Thymus (tissue), 11 donors: ENCODE data around the gene ERICH4. TPM values are rescaled to one million over a fixed set of nuclear protein-coding genes. Genes with fewer than 3 reads are reported as not detected.

Experiments used
- DNase-seq, 9 donors: peaks; one replicate each; pipeline ENCODE4 v3.0.0-alpha.2; 2013; ENCODE audit warnings: low spot score in 9 of 9, low read depth in 6 of 9, missing footprints in 1 of 9
- H3K27ac ChIP-seq, 2 donors: one replicate each; pipeline ENCODE4 v1.5.1; 2013; ENCODE audit warnings: control low read depth in 1 of 2, low read depth in 1 of 2, low read length in 1 of 2, mild to moderate bottlenecking in 1 of 2, moderate library complexity in 1 of 2
- H3K27me3 ChIP-seq, 2 donors: one replicate each; pipeline ENCODE4 v1.5.1; 2013; ENCODE audit warnings: low read length in 1 of 2; ENCODE audit not compliant: control insufficient read depth in 2 of 2, insufficient read depth in 1 of 2
- H3K36me3 ChIP-seq, 2 donors: one replicate each; pipeline ENCODE4 v1.5.1; 2013; ENCODE audit warnings: low read length in 1 of 2, mild to moderate bottlenecking in 1 of 2, moderate library complexity in 1 of 2; ENCODE audit not compliant: control insufficient read depth in 2 of 2, insufficient read depth in 2 of 2
- H3K4me1 ChIP-seq, 2 donors: one replicate each; pipeline ENCODE4 v1.5.1; 2013; ENCODE audit warnings: low read length in 2 of 2; ENCODE audit not compliant: control insufficient read depth in 2 of 2, insufficient read depth in 2 of 2
- H3K4me3 ChIP-seq, 2 donors: one replicate each; pipeline ENCODE4 v1.5.1; 2013; ENCODE audit warnings: low read length in 2 of 2, control low read depth in 1 of 2, mild to moderate bottlenecking in 1 of 2
- H3K9me3 ChIP-seq, 2 donors: one replicate each; pipeline ENCODE4 v1.5.1; 2013; ENCODE audit warnings: low read length in 1 of 2, mild to moderate bottlenecking in 1 of 2; ENCODE audit not compliant: control insufficient read depth in 2 of 2, insufficient read depth in 1 of 2
- WGBS: extraction: QIAGEN DNeasy Blood & Tissue Kit; methylation state at CpG from one replicate; pipeline ENCODE4 v1.1.7; 2013; 5-methylcytosine and 5-hydroxymethylcytosine counted together
- polyA plus RNA-seq: library from polyadenylated mRNA; stranded (reverse); fragments of 200-250 nt; gene quantifications from one replicate; pipeline ENCODE4 v1.2.3, GENCODE V29; 2013
- total RNA-seq: library from RNA; stranded (reverse); fragments of 120-200 nt; gene quantifications from one replicate; pipeline ENCODE4 v1.2.4, GENCODE V29; 2013
- donor health status: healthy.

The ERICH4 gene
- total and polyA plus RNA-seq, 2 donors, result 0.05 TPM; not detected in 1

GRCh38 chr19:41411100-41411967 is 31.6 kb upstream of the ERICH4 start:
- Histone ChIP-seq H3K4me3 (no peak overlapping the region), H3K4me1 (no peaks in the 10 kb centered on the region), H3K27ac (no peak overlapping the region), H3K9me3 (no peaks in the 10 kb centered on the region), H3K27me3 (no peaks in the 10 kb centered on the region), H3K36me3 (peaks cover 26 to 51% of the 10 kb centered on the region in 2 donors)
- no peak for DNase-seq
- 82% methylated on average over 9 of the region's 9 CpGs for WGBS

- H3K36me3 ChIP-seq, result peaks cover 27 to 57% of the 10 kb centered on the region in 2 donors
These were observed 31.0 kb upstream of the ERICH4 start for GRCh38 chr19:41411968-41412265.

GRCh38 chr19:41412953-41413352 is 30.0 kb upstream of the ERICH4 start:
- no peak overlapping the region for H3K4me3 ChIP-seq
- no peaks in the 10 kb centered on the region for H3K27me3 ChIP-seq
- H3K9me3 ChIP-seq, result no peaks in the 10 kb centered on the region
- WGBS, result 98% methylated on average over 5 of the region's 5 CpGs
- no peak for DNase-seq
- no peak overlapping the region for H3K27ac ChIP-seq
- peaks cover 31 to 58% of the 10 kb centered on the region in 2 donors for H3K36me3 ChIP-seq
- no peaks in the 10 kb centered on the region for H3K4me1 ChIP-seq

More at GRCh38 chr19:41411968-41412265, 31.0 kb upstream of the ERICH4 start:
- Histone ChIP-seq H3K4me1 (no peaks in the 10 kb centered on the region), H3K27me3 (no peaks in the 10 kb centered on the region), H3K27ac (no peak overlapping the region), H3K4me3 (no peak overlapping the region), H3K9me3 (no peaks in the 10 kb centered on the region)
- no peak for DNase-seq
- 80% methylated on average over 11 of the region's 11 CpGs for WGBS

- Histone ChIP-seq H3K27ac (no peak overlapping the region), H3K9me3 (no peaks in the 10 kb centered on the region), H3K4me3 (no peak overlapping the region), H3K36me3 (peaks cover 36 to 63% of the 10 kb centered on the region in 2 donors), H3K4me1 (no peaks in the 10 kb centered on the region), H3K27me3 (no peaks in the 10 kb centered on the region)
- WGBS, result over 99% methylated on average over 10 of the region's 10 CpGs
- DNase-seq, result no peak
These were observed 29.0 kb upstream of the ERICH4 start for GRCh38 chr19:41413947-41414346.

- no peaks in the 10 kb centered on the region for H3K9me3 ChIP-seq
- no peaks in the 10 kb centered on the region for H3K4me1 ChIP-seq
- H3K36me3 ChIP-seq, result peaks cover 40 to 68% of the 10 kb centered on the region in 2 donors
These were observed 28.5 kb upstream of the ERICH4 start for GRCh38 chr19:41414461-41414860.

GRCh38 chr19:41415154-41415571 is 27.8 kb upstream of the ERICH4 start:
- H3K27ac ChIP-seq, result no peak overlapping the region
- peaks cover 46 to 74% of the 10 kb centered on the region in 2 donors for H3K36me3 ChIP-seq
- H3K4me3 ChIP-seq, result no peak overlapping the region
- H3K4me1 ChIP-seq, result no peaks in the 10 kb centered on the region
- 96% methylated on average over 9 of the region's 9 CpGs for WGBS
- DNase-seq, result no peak
- H3K9me3 ChIP-seq, result no peaks in the 10 kb centered on the region
- no peaks in the 10 kb centered on the region for H3K27me3 ChIP-seq

More at GRCh38 chr19:41414461-41414860, 28.5 kb upstream of the ERICH4 start:
- Histone ChIP-seq H3K4me3 (no peak overlapping the region), H3K27me3 (no peaks in the 10 kb centered on the region), H3K27ac (no peak overlapping the region)
- WGBS, result 99% methylated on average over 9 of the region's 9 CpGs
- DNase-seq, result no peak

- Histone ChIP-seq H3K36me3 (peaks cover 49 to 77% of the 10 kb centered on the region in 2 donors), H3K27me3 (no peaks in the 10 kb centered on the region), H3K9me3 (no peaks in the 10 kb centered on the region), H3K4me3 (no peak overlapping the region), H3K4me1 (no peaks in the 10 kb centered on the region), H3K27ac (no peak overlapping the region)
- WGBS, result 98% methylated on average over 12 of the region's 12 CpGs
- no peak for DNase-seq
These were observed 26.7 kb upstream of the ERICH4 start for GRCh38 chr19:41416194-41416674.

GRCh38 chr19:41420101-41420880 is 22.7 kb upstream of the ERICH4 start:
- peaks cover 44 to 74% of the 10 kb centered on the region in 2 donors for H3K36me3 ChIP-seq
- H3K27ac ChIP-seq, result no peak overlapping the region
- no peaks in the 10 kb centered on the region for H3K4me1 ChIP-seq
- 48% methylated on average over 8 of the region's 8 CpGs for WGBS
- no peak overlapping the region for H3K4me3 ChIP-seq
- no peaks in the 10 kb centered on the region for H3K27me3 ChIP-seq
- H3K9me3 ChIP-seq, result no peaks in the 10 kb centered on the region
- no peak for DNase-seq

- no peak overlapping the region for H3K27ac ChIP-seq
- no peak for DNase-seq
- WGBS, result 95% methylated on average over 6 of the region's 6 CpGs
- no peaks in the 10 kb centered on the region for H3K27me3 ChIP-seq
- no peaks in the 10 kb centered on the region for H3K4me1 ChIP-seq
- H3K9me3 ChIP-seq, result no peaks in the 10 kb centered on the region
- H3K4me3 ChIP-seq, result no peak overlapping the region
- H3K36me3 ChIP-seq, result peaks cover 40 to 76% of the 10 kb centered on the region in 2 donors
These were observed 21.6 kb upstream of the ERICH4 start for GRCh38 chr19:41421314-41421713.
